BJ (cell line): Measurements from ENCODE around the gene PPHLN1. TPM values are rescaled to one million over a fixed set of nuclear protein-coding genes. Genes with fewer than 3 reads are reported as not detected.

ENCODE experiments used
- CTCF ChIA-PET: fragments of 350-600 bp; formaldehyde crosslinking; extraction: SDS; loops from one replicate; lab custom pipeline; 2021; ENCODE audit warnings: antibody characterized with exemption, inconsistent platforms; lab: Yijun Ruan, JAX
- POLR2A ChIA-PET: fragments of 300-600 bp; sonication (Branson Sonifier 250); formaldehyde crosslinking; extraction: SDS; loops from one replicate; lab custom pipeline; 2021; ENCODE audit warnings: antibody characterized with exemption; lab: Charles Lee
- DNase-seq: peaks from one replicate; pipeline ENCODE4 v3.0.0-alpha.2; 2011; ENCODE audit warnings: low read depth
- H3K27me3 ChIP-seq: 2 replicates; pipeline ENCODE4 v1.6.0; 2011; ENCODE audit warnings: low read length; ENCODE audit not compliant: control insufficient read depth, insufficient read depth
- H3K36me3 ChIP-seq: 2 replicates; pipeline ENCODE4 v1.5.1; 2011; ENCODE audit warnings: low read length; ENCODE audit not compliant: control insufficient read depth, insufficient read depth
- H3K4me3 ChIP-seq: 2 replicates; pipeline ENCODE4 v1.5.1; 2011; ENCODE audit warnings: low read depth, mild to moderate bottlenecking, control low read depth, low read length
- polyA plus RNA-seq: library from polyadenylated mRNA; depleted of rRNA; stranded (reverse); fragments of >200 nt; gene quantifications from 2 replicates; pipeline ENCODE4 v1.2.3, GENCODE V29; 2011
- TF ChIP-seq, protein P1 (sequence below): IDR thresholded peaks from 2 replicates; pipeline ENCODE4 v1.5.1; 2011; ENCODE audit warnings: low read depth, mild to moderate bottlenecking, control low read depth, inconsistent platforms, low read length, moderate library complexity; ENCODE audit not compliant: insufficient read depth

Gene PPHLN1
- polyA plus RNA-seq, 1 experiment: 29.1 TPM

DNA sequence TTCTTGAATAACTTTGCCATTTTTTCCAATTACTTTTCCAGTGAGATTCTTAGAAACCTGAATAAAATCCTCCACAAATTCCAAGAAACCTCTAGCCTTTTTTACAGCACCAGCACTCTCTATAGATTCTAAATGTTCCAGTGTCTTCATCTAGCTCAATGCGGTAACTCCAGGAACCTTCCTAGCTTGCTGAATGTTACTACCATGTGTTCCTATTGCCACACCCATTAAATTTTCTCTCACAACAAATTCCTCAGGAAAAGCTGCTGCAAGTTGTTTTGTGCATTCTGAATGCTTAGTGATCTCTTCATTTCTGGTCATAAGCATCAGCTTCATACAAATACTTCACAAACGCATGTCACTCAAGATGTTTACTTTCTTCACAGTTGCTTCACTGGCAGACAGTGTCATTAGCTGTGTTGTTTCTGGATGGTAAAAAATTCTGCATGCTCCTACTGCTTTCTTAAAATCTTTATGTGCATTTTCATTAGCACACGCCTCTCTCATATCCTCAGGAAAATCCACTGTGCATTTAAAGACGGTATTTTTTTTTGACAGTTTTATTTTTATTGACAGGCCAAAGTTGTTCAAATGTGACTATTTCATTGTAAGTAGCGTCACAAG, 106.7 kb downstream of the PPHLN1 start:
- Histone ChIP-seq H3K4me3 (no peak overlapping the region), H3K36me3 (no peaks in the 10 kb centered on the region; the same call in 1 of the 2 replicates), H3K27me3 (no peaks in the 10 kb centered on the region)
- TF ChIP-seq, protein P1, sequence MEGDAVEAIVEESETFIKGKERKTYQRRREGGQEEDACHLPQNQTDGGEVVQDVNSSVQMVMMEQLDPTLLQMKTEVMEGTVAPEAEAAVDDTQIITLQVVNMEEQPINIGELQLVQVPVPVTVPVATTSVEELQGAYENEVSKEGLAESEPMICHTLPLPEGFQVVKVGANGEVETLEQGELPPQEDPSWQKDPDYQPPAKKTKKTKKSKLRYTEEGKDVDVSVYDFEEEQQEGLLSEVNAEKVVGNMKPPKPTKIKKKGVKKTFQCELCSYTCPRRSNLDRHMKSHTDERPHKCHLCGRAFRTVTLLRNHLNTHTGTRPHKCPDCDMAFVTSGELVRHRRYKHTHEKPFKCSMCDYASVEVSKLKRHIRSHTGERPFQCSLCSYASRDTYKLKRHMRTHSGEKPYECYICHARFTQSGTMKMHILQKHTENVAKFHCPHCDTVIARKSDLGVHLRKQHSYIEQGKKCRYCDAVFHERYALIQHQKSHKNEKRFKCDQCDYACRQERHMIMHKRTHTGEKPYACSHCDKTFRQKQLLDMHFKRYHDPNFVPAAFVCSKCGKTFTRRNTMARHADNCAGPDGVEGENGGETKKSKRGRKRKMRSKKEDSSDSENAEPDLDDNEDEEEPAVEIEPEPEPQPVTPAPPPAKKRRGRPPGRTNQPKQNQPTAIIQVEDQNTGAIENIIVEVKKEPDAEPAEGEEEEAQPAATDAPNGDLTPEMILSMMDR: no peak
- POLR2A ChIA-PET: no interaction called here
- no peak for DNase-seq
- CTCF ChIA-PET: no interaction called here

DNA sequence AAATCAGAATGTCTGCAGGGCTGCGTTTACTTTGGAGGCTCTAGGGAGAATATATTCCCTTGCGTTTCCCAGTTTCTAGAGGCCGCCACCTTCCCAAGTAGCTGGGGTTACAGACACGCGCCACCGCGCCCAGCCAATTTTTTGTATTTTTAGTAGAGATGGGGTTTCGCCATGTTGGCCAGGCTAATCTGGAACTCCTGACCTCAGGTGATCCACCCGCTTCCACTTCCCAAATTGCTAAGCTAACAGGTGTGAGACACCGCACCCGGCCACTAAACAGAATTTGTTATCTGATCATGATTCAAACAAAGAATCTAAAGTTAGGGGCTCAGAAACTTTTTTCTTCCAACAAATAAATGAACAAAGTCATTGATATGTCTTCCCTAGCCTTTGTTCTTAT, 114.6 kb downstream of the PPHLN1 start:
- H3K4me3 ChIP-seq: no peak overlapping the region
- TF ChIP-seq, protein P1: no peak
- H3K27me3 ChIP-seq: no peaks in the 10 kb centered on the region
- ChIA-PET POLR2A (no interaction called here), CTCF (no interaction called here)
- H3K36me3 ChIP-seq: no peaks in the 10 kb centered on the region; the same call in 1 of the 2 replicates
- no peak for DNase-seq

DNA sequence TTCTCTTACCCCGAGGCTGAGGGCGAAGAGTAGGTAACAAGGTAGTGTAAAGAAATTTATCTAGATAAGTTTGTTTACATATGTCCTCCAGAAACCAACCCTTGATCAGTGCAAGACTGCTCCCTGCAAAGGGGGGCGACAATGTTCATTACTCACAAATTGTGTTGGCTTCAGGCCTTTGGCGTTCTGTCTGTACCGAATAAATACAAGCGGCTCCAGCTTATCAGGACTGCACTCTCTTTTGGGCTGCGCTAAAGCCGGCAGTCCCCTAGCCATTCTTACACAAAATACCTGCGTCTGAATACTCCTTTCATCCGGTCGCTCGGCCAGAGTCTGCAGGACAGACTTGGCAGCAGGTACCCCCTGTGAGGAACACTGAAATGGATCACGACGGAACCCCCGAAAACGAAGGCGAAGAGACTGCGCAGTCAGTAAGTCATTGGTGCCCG, 116.4 kb downstream of the PPHLN1 start:
- CTCF ChIA-PET: no interaction called here
- no peak for DNase-seq
- TF ChIP-seq, protein P1: no peak
- Histone ChIP-seq H3K36me3 (peaks cover 2% of the 10 kb centered on the region), H3K4me3 (no peak overlapping the region), H3K27me3 (no peaks in the 10 kb centered on the region)
- POLR2A ChIA-PET: no interaction called here

DNA sequence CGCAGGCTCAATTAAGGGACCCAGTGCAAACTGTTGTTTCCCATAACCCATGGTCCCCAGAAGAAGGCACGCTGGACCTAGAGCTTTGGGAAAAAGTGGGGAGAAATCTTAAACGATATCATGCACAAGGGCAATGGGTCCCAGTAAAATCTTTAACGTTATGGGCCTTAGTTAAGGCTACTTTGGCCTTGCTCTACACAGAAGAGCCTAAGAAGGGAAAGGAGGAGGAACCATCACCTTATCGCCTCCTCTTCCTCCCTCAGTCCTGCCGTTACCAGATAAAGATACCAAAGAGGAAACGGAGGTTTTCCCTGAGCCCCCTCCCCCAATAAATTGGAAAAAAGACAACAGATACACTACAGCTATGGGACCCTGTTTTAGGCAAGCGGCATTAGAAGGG, 116.9 kb downstream of the PPHLN1 start:
- H3K4me3 ChIP-seq: no peak overlapping the region
- peaks cover 2% of the 10 kb centered on the region for H3K36me3 ChIP-seq
- DNase-seq: no peak
- no peaks in the 10 kb centered on the region for H3K27me3 ChIP-seq
- TF ChIP-seq, protein P1: no peak
- POLR2A ChIA-PET: no interaction called here
- CTCF ChIA-PET: no interaction called here

DNA sequence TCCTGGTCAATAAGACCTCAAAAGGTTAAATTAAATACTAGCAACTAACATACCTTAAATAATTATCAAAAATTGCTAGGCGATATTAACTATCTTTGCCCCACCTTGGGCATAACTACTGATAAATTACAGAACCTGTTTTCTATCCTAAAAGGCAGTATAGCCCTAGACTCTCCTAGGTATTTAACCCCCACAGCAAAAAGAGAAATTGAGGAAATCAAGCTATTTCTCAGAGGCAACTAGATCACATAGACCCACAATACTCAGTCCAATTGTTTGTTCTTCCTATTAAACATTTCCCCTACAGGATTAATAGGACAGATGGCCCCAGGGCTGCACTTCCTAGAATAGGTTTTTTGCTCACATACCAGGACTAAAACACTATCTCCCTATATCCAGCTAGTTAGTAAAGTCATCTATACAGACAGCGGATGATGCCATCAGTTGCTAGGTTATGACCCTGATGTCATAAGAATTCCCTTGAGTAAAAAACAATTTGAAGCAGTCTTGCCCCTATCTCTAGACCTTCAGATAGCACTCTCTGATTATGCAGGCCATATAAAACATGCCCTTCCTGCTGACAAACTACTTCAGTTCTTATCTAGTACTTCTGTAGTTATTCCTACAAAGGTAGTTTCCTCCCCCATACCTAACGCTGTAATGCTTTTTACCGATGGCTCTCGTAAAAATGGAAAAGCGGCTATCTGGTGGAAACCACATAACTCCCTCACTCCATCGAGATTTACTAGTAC, 118.4 kb downstream of the PPHLN1 start:
- POLR2A ChIA-PET: no interaction called here
- no peak overlapping the region for H3K4me3 ChIP-seq
- peaks cover 2% of the 10 kb centered on the region for H3K36me3 ChIP-seq
- TF ChIP-seq, protein P1: no peak
- no peak for DNase-seq
- CTCF ChIA-PET: interaction anchor here (1.2 kb wide), 1 partner anchor 11 kb away, joined by 3 read pairs; no protein-coding TSS in a partner anchor
- no peaks in the 10 kb centered on the region for H3K27me3 ChIP-seq
